ENCODE measurements around the gene SPEN.

DNA sequence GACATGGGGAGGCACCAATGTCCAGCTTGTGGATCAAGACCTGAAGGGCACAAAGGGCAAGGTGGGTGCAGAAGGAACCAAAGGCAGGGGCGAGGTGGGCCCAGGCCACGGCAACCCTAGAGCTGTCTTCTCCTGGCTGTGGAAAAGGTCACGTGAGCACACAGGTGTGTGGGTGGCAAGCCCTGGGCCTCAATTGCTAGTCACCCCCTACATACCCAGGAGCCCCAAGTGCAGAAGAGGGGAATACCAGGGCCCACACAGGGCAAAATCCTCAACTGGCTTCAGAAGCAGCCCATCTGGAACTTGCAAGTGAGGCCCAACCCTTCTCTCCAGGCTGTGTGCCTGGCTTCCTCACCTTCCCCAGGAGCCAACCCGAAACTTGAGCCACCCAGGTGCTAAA is 102.8 kb downstream of the SPEN start:
- TF ChIP-seq, protein P1, sequence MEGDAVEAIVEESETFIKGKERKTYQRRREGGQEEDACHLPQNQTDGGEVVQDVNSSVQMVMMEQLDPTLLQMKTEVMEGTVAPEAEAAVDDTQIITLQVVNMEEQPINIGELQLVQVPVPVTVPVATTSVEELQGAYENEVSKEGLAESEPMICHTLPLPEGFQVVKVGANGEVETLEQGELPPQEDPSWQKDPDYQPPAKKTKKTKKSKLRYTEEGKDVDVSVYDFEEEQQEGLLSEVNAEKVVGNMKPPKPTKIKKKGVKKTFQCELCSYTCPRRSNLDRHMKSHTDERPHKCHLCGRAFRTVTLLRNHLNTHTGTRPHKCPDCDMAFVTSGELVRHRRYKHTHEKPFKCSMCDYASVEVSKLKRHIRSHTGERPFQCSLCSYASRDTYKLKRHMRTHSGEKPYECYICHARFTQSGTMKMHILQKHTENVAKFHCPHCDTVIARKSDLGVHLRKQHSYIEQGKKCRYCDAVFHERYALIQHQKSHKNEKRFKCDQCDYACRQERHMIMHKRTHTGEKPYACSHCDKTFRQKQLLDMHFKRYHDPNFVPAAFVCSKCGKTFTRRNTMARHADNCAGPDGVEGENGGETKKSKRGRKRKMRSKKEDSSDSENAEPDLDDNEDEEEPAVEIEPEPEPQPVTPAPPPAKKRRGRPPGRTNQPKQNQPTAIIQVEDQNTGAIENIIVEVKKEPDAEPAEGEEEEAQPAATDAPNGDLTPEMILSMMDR (conservative IDR thresholded peaks at IDR 0.05; ENCODE audit: low read depth, low read length): no peak
- no peak for TF ChIP-seq EZH2 (IDR thresholded peaks at IDR 0.05; ENCODE audit: borderline replicate concordance, low read depth, low read length, poor library complexity, severe bottlenecking)
